HEK293 (cell line): ENCODE measurements around the gene KDM4D.

ENCODE experiments used
- ATF2 ChIP-seq: fragments of 450-650 bp; formaldehyde crosslinking; IDR thresholded peaks from 2 replicates; pipeline ENCODE4 v1.5.1; 2016; ENCODE audit warnings: missing biosample characterization, missing genetic modification characterization, low read depth
- CTCF ChIP-seq: fragments of 450-650 bp; formaldehyde crosslinking; IDR thresholded peaks from 2 replicates; pipeline ENCODE4 v1.5.1; 2016; ENCODE audit warnings: missing biosample characterization, missing genetic modification characterization
- KLF16 ChIP-seq: fragments of 450-650 bp; formaldehyde crosslinking; IDR thresholded peaks from 2 replicates; pipeline ENCODE4 v1.5.1; 2017; ENCODE audit warnings: missing biosample characterization, missing genetic modification characterization
- MZF1 ChIP-seq: fragments of 450-650 bp; formaldehyde crosslinking; IDR thresholded peaks from 2 replicates; pipeline ENCODE4 v1.5.1; 2017; ENCODE audit warnings: missing biosample characterization, missing genetic modification characterization, borderline replicate concordance
- SALL2 ChIP-seq: fragments of 450-650 bp; formaldehyde crosslinking; IDR thresholded peaks from 2 replicates; pipeline ENCODE4 v1.5.0; 2017; ENCODE audit warnings: missing biosample characterization, mild to moderate bottlenecking, missing genetic modification characterization, borderline replicate concordance
- ZBTB21 ChIP-seq: fragments of 450-650 bp; formaldehyde crosslinking; IDR thresholded peaks from 2 replicates; pipeline ENCODE4 v1.5.1; 2017; ENCODE audit warnings: missing biosample characterization, missing genetic modification characterization
- ZNF221 ChIP-seq: fragments of 450-650 bp; formaldehyde crosslinking; IDR thresholded peaks from 2 replicates; pipeline ENCODE4 v1.5.1; 2017; ENCODE audit warnings: missing biosample characterization, missing genetic modification characterization, borderline replicate concordance
- ZNF660 ChIP-seq: fragments of 450-650 bp; IDR thresholded peaks from 2 replicates; pipeline ENCODE4 v1.5.1; 2018; ENCODE audit warnings: missing biosample characterization, mild to moderate bottlenecking, missing genetic modification characterization
- TF ChIP-seq, protein P1 (sequence below): fragments of 450-650 bp; formaldehyde crosslinking; IDR thresholded peaks from 2 replicates; pipeline ENCODE4 v1.5.1; 2016; ENCODE audit warnings: missing biosample characterization, missing genetic modification characterization
- TF ChIP-seq, protein P2 (sequence below): fragments of 450-650 bp; formaldehyde crosslinking; IDR thresholded peaks from 2 replicates; pipeline ENCODE4 v1.5.1; 2016; ENCODE audit warnings: missing biosample characterization, missing genetic modification characterization

DNA sequence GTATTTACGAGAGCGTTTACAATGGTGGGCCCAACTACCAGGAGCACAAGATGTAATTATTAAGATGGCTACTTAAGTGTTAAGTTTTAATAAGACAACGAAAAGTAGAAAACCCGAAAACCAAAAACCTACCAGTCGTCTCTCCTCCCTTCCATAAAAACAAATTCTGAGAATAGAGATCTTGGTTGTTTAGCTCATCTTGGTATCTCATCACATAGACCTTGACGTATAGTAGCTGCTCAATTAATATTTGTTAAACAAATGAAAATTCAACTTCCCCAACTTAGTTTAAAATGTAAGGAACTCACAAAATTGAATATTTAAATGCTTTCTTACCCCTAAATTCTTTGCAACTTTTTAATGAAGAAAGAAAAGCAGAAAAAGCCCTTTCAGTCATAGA is 669 bp downstream of the KDM4D start:
- no peak for TF ChIP-seq SALL2
- TF ChIP-seq, protein P1, sequence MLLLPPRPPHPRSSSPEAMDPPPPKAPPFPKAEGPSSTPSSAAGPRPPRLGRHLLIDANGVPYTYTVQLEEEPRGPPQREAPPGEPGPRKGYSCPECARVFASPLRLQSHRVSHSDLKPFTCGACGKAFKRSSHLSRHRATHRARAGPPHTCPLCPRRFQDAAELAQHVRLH (tag by site-specific recombination): no peak
- TF ChIP-seq ZNF660 (tag by site-specific recombination): no peak
- TF ChIP-seq CTCF (tag by site-specific recombination): no peak
- TF ChIP-seq ZBTB21 (tag by site-specific recombination): no peak
- TF ChIP-seq ZNF221 (tag by site-specific recombination): no peak
- no peak for TF ChIP-seq ATF2 (tag by site-specific recombination)
- TF ChIP-seq KLF16 (tag by site-specific recombination): no peak
- TF ChIP-seq, protein P2, sequence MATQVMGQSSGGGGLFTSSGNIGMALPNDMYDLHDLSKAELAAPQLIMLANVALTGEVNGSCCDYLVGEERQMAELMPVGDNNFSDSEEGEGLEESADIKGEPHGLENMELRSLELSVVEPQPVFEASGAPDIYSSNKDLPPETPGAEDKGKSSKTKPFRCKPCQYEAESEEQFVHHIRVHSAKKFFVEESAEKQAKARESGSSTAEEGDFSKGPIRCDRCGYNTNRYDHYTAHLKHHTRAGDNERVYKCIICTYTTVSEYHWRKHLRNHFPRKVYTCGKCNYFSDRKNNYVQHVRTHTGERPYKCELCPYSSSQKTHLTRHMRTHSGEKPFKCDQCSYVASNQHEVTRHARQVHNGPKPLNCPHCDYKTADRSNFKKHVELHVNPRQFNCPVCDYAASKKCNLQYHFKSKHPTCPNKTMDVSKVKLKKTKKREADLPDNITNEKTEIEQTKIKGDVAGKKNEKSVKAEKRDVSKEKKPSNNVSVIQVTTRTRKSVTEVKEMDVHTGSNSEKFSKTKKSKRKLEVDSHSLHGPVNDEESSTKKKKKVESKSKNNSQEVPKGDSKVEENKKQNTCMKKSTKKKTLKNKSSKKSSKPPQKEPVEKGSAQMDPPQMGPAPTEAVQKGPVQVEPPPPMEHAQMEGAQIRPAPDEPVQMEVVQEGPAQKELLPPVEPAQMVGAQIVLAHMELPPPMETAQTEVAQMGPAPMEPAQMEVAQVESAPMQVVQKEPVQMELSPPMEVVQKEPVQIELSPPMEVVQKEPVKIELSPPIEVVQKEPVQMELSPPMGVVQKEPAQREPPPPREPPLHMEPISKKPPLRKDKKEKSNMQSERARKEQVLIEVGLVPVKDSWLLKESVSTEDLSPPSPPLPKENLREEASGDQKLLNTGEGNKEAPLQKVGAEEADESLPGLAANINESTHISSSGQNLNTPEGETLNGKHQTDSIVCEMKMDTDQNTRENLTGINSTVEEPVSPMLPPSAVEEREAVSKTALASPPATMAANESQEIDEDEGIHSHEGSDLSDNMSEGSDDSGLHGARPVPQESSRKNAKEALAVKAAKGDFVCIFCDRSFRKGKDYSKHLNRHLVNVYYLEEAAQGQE (tag by site-specific recombination): no peak
- no peak for TF ChIP-seq MZF1
